ENCODE measurements around the gene PEX14. TPM values are rescaled to one million over a fixed set of nuclear protein-coding genes. Genes with fewer than 3 reads are reported as not detected.

PEX14 gene
- total and polyA plus RNA-seq, 9 of the 15 experiments (the other 6 are each of a cell fraction or from before 2014, with no cell fraction given), result 2.6 to 45.7 (median 22.7) TPM

DNA sequence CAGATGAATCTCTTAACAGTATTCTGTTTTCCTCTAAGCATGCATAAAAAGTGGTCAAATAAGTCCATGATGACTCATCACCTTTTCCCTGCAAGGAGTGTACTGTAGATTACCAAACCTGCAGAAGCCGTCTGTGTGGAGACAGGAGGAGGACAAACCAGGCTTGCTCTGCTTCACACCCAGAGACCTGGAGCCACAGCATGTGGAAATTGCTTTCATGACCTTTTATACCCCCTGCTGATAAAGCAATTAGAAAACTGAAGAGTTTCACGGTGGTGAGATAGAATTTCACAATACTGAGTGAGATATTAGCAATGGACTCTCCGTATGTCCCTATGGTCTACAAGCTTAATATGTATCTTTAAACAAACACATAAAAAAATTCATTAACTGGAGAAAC lies 15.6 kb upstream of the PEX14 start (continued):
- TF ChIP-seq, protein P1, sequence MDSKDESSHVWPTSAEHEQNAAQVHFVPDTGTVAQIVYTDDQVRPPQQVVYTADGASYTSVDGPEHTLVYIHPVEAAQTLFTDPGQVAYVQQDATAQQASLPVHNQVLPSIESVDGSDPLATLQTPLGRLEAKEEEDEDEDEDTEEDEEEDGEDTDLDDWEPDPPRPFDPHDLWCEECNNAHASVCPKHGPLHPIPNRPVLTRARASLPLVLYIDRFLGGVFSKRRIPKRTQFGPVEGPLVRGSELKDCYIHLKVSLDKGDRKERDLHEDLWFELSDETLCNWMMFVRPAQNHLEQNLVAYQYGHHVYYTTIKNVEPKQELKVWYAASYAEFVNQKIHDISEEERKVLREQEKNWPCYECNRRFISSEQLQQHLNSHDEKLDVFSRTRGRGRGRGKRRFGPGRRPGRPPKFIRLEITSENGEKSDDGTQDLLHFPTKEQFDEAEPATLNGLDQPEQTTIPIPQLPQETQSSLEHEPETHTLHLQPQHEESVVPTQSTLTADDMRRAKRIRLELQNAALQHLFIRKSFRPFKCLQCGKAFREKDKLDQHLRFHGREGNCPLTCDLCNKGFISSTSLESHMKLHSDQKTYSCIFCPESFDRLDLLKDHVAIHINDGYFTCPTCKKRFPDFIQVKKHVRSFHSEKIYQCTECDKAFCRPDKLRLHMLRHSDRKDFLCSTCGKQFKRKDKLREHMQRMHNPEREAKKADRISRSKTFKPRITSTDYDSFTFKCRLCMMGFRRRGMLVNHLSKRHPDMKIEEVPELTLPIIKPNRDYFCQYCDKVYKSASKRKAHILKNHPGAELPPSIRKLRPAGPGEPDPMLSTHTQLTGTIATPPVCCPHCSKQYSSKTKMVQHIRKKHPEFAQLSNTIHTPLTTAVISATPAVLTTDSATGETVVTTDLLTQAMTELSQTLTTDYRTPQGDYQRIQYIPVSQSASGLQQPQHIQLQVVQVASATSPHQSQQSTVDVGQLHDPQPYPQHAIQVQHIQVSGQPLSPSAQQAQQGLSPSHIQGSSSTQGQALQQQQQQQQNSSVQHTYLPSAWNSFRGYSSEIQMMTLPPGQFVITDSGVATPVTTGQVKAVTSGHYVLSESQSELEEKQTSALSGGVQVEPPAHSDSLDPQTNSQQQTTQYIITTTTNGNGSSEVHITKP (IDR thresholded peaks at IDR 0.05; ENCODE audit: partially characterized antibody), result no peak
- TF ChIP-seq, protein P2, sequence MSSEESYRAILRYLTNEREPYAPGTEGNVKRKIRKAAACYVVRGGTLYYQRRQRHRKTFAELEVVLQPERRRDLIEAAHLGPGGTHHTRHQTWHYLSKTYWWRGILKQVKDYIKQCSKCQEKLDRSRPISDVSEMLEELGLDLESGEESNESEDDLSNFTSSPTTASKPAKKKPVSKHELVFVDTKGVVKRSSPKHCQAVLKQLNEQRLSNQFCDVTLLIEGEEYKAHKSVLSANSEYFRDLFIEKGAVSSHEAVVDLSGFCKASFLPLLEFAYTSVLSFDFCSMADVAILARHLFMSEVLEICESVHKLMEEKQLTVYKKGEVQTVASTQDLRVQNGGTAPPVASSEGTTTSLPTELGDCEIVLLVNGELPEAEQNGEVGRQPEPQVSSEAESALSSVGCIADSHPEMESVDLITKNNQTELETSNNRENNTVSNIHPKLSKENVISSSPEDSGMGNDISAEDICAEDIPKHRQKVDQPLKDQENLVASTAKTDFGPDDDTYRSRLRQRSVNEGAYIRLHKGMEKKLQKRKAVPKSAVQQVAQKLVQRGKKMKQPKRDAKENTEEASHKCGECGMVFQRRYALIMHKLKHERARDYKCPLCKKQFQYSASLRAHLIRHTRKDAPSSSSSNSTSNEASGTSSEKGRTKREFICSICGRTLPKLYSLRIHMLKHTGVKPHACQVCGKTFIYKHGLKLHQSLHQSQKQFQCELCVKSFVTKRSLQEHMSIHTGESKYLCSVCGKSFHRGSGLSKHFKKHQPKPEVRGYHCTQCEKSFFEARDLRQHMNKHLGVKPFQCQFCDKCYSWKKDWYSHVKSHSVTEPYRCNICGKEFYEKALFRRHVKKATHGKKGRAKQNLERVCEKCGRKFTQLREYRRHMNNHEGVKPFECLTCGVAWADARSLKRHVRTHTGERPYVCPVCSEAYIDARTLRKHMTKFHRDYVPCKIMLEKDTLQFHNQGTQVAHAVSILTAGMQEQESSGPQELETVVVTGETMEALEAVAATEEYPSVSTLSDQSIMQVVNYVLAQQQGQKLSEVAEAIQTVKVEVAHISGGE (CRISPR knock-in tag; IDR thresholded peaks at IDR 0.05), result no peak
- TF ChIP-seq STAT5B (CRISPR knock-in tag; IDR thresholded peaks at IDR 0.05) (no peak), ATF7 (IDR thresholded peaks at IDR 0.05) (peak; percentile 48; the same call in 1 of the 2 replicates), IRF2 (CRISPR knock-in tag; IDR thresholded peaks at IDR 0.05) (no peak), STAG1 (CRISPR knock-in tag; IDR thresholded peaks at IDR 0.05; ENCODE audit: borderline replicate concordance) (no peak), XRCC5 (IDR thresholded peaks at IDR 0.05; ENCODE audit: low read depth, low read length) (no peak), FOXJ3 (CRISPR knock-in tag; IDR thresholded peaks at IDR 0.05) (no peak)
